Colonic mucosa (tissue), 4 donors: ENCODE data around the gene PRM2. TPM values are rescaled to one million over a fixed set of nuclear protein-coding genes. Genes with fewer than 3 reads are reported as not detected.

ENCODE experiments used
- DNase-seq: peaks from one replicate; pipeline ENCODE4 v3.0.0-alpha.2; 2020
- H3K27ac ChIP-seq: fragments of 200-600 bp; one replicate; pipeline ENCODE4 v1.8.0; 2021
- H3K27me3 ChIP-seq: fragments of 200-600 bp; one replicate; pipeline ENCODE4 v1.8.0; 2021
- H3K36me3 ChIP-seq: fragments of 200-600 bp; one replicate; pipeline ENCODE4 v1.8.0; 2021
- H3K4me1 ChIP-seq: fragments of 200-600 bp; one replicate; pipeline ENCODE4 v1.8.0; 2021; ENCODE audit warnings: mild to moderate bottlenecking
- H3K4me3 ChIP-seq: fragments of 200-600 bp; one replicate; pipeline ENCODE4 v1.8.0; 2021
- H3K9ac ChIP-seq, 2 donors: one replicate each; pipeline ENCODE4 v1.7.0; 2013; ENCODE audit warnings: control low read depth in 2 of 2, low read depth in 2 of 2, low read length in 2 of 2
- H3K9me3 ChIP-seq: fragments of 200-600 bp; one replicate; pipeline ENCODE4 v1.8.0; 2021
- intact Hi-C: fragments of 100-400 bp; cut with DNase I; formaldehyde crosslinking; loops from one replicate; pipeline ENCODE4 v1.14.1; 2022
- microRNA-seq: library from miRNA; unstranded; fragments of <30 nt; microRNA quantifications from one replicate; pipeline ENCODE4, GENCODE V29; 2019
- total RNA-seq, 2 donors: library from RNA; stranded (reverse); fragmentation: NEBNext Ultra II Directional in 1 of 2; extraction: Animal tissue kit (Norgen Biotek cat#: 25700) in 1 of 2; gene quantifications; one replicate each; pipeline ENCODE4 v1.2.1, GENCODE V29; 2021
- TF ChIP-seq, protein P1 (sequence below): fragments of 200-600 bp; IDR thresholded peaks from one replicate; pipeline ENCODE4 v1.8.0; 2022; ENCODE audit warnings: antibody characterized with exemption, mild to moderate bottlenecking
- donor health status: healthy.
- donor health status: DM: no; HTN: no; CAD: no.
- donor health status: DM: no; HTN: no; CAD: no.

The PRM2 gene
- total RNA-seq, 2 donors from 2014 or later, result not detected

- no peak overlapping the region for H3K4me3 ChIP-seq
- H3K27me3 ChIP-seq, result no peaks in the 10 kb centered on the region
- intact Hi-C loops, result no loop called here
- DNase-seq, result no peak
- TF ChIP-seq, protein P1, sequence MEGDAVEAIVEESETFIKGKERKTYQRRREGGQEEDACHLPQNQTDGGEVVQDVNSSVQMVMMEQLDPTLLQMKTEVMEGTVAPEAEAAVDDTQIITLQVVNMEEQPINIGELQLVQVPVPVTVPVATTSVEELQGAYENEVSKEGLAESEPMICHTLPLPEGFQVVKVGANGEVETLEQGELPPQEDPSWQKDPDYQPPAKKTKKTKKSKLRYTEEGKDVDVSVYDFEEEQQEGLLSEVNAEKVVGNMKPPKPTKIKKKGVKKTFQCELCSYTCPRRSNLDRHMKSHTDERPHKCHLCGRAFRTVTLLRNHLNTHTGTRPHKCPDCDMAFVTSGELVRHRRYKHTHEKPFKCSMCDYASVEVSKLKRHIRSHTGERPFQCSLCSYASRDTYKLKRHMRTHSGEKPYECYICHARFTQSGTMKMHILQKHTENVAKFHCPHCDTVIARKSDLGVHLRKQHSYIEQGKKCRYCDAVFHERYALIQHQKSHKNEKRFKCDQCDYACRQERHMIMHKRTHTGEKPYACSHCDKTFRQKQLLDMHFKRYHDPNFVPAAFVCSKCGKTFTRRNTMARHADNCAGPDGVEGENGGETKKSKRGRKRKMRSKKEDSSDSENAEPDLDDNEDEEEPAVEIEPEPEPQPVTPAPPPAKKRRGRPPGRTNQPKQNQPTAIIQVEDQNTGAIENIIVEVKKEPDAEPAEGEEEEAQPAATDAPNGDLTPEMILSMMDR, result no peak
- no peaks in the 10 kb centered on the region for H3K4me1 ChIP-seq
- no peaks in the 10 kb centered on the region for H3K36me3 ChIP-seq
- peak overlapping the region in 1 of 2 donors; percentile 24 for H3K9ac ChIP-seq
- H3K27ac ChIP-seq, result peak overlapping the region; percentile 53
- H3K9me3 ChIP-seq, result no peaks in the 10 kb centered on the region
These were observed 50.4 kb downstream of the PRM2 start for GRCh38 chr16:11225677-11226549.

Small RNAs within 50 kb of the gene (microRNA-seq; reads per million reads assigned to microRNA genes)
- not detected for gene MIR548H2

Other genes starting within 250 kb of the PRM2 start
- gene SOCS1, start 20.3 kb downstream of the PRM2 start, total RNA-seq, result 1 to 10 TPM; 3.2 to 3.7 TPM
- not detected for gene TNP2, start 7.2 kb downstream of the PRM2 start, total RNA-seq
- gene PRM3, start 2.9 kb downstream of the PRM2 start, total RNA-seq, result not detected
- not detected for gene PRM1, start 4.8 kb upstream of the PRM2 start, total RNA-seq
- gene RMI2, start 69.0 kb upstream of the PRM2 start, total RNA-seq, result 10 to 100 TPM; 12.0 to 46.3 TPM